Upper lobe of left lung (tissue), 6 donors: ENCODE data around the gene SCGB1A1. TPM values are rescaled to one million over a fixed set of nuclear protein-coding genes. Genes with fewer than 3 reads are reported as not detected.

ENCODE experiments used
- ATAC-seq, 2 donors: fragments of 200-7000 bp; cut with Tn5 transposase; one replicate each; pipeline ENCODE4 v1.9.1; 2022; ENCODE audit warnings: mild to moderate bottlenecking in 2 of 2, moderate library complexity in 2 of 2; ENCODE audit not compliant: low FRiP score in 2 of 2
- DNase-seq, 2 donors: peaks; one replicate each; pipeline ENCODE4 v3.0.0-alpha.2; 2019 to 2020
- H3K27ac ChIP-seq, 4 donors: fragments of 200-600 bp; sonication (generic); one replicate each; pipeline ENCODE4 v1.5.1; 2016 to 2019
- H3K27me3 ChIP-seq, 4 donors: fragments of 200-600 bp; sonication (generic); one replicate each; pipeline ENCODE4 v1.5.1; 2017 to 2019
- H3K36me3 ChIP-seq, 4 donors: fragments of 200-600 bp; sonication (generic); one replicate each; pipeline ENCODE4 v1.5.1; 2016 to 2019
- H3K4me1 ChIP-seq, 4 donors: fragments of 200-600 bp; sonication (generic); one replicate each; pipeline ENCODE4 v1.5.1; 2018 to 2019
- H3K4me3 ChIP-seq, 4 donors: fragments of 200-600 bp; sonication (generic); one replicate each; pipeline ENCODE4 v1.5.1; 2017 to 2019; ENCODE audit warnings: mild to moderate bottlenecking in 2 of 4, moderate library complexity in 1 of 4
- H3K9me3 ChIP-seq, 4 donors: fragments of 200-600 bp; sonication (generic); one replicate each; pipeline ENCODE4 v1.5.1; 2018 to 2019
- EP300 ChIP-seq, 4 donors: sonication (generic); formaldehyde crosslinking; IDR thresholded peaks; one replicate each; pipeline ENCODE4 v1.5.1; 2017; ENCODE audit warnings: antibody characterized with exemption in 4 of 4, control low read depth in 2 of 4
- POLR2A ChIP-seq, 4 donors: fragments of 450-650 bp; IDR thresholded peaks; one replicate each; pipeline ENCODE4 v1.5.1; 2016 to 2017; ENCODE audit warnings: antibody characterized with exemption in 4 of 4, mild to moderate bottlenecking in 2 of 4
- POLR2AphosphoS5 ChIP-seq, 2 donors: sonication (generic); formaldehyde crosslinking; IDR thresholded peaks; one replicate each; pipeline ENCODE4 v1.5.1; 2017; ENCODE audit warnings: antibody characterized with exemption in 2 of 2
- WGBS, 2 donors: methylation state at CpG; one replicate each; pipeline ENCODE4 v1.1.5; 2017 to 2018; 5-methylcytosine and 5-hydroxymethylcytosine counted together
- total RNA-seq, 6 donors: library from RNA; depleted of rRNA in 4 of 6; stranded (reverse); fragments of >200 nt in 4 of 6; gene quantifications; one replicate each; pipeline versions ENCODE4 v1.1.0 to v1.2.1, GENCODE V29; 2016 to 2021
- TF ChIP-seq, protein P1 (sequence below), 6 experiments: fragments of 450-650 bp in 4 of 6; fragments of 200-600 bp in 2 of 6; sonication (generic) in 2 of 6; IDR thresholded peaks; one replicate each; pipeline ENCODE4 v1.5.1; 2016 to 2019; ENCODE audit warnings: antibody characterized with exemption in 6 of 6
- donor health status: DM: no; HTN: no; CAD: no; lungs with moderate emphysema.
- donor health status: DM: no; HTN: yes; CAD: no; lungs with severe emphysema.

Gene SCGB1A1
- total RNA-seq, 6 donors from 2014 or later: 85.4 to 2,572 (median 1,269) TPM

DNA sequence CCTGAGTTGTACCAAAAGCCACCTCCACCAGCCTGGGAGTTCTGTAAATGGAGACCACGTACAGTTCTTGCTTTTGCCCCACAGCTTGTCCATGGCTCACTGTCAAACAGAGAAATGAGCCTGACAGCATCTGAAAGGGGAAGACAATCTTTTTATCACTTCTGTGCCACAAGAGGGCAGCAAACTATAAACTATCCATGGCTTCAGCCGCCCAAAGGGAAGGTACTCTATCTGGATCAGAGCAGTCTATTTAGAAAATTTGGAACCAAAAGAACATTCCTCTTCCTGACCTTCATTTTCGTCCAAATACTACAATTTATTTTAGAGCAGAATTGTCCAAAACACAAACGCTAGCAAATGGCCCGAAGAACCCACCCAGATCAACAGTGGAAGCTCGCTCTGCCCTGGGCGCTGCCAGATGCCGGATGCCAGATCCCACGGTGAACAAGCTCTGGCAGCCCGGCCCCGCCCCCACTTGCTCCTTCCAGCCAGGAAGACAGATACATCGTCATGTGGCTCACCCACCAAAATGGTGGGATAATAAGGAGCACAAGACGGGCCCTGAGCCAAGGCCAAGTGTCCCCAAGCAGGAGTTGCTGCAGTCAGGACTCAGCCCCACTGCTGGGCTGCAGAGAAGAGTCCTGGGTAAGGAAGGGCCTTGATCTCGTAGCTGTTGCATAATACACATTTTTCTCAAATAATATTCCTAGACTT lies 23.9 kb upstream of the SCGB1A1 start:
- H3K4me3 ChIP-seq: peak overlapping the region in 3 of 4 donors; percentile 17 to 37 (median 23)

DNA sequence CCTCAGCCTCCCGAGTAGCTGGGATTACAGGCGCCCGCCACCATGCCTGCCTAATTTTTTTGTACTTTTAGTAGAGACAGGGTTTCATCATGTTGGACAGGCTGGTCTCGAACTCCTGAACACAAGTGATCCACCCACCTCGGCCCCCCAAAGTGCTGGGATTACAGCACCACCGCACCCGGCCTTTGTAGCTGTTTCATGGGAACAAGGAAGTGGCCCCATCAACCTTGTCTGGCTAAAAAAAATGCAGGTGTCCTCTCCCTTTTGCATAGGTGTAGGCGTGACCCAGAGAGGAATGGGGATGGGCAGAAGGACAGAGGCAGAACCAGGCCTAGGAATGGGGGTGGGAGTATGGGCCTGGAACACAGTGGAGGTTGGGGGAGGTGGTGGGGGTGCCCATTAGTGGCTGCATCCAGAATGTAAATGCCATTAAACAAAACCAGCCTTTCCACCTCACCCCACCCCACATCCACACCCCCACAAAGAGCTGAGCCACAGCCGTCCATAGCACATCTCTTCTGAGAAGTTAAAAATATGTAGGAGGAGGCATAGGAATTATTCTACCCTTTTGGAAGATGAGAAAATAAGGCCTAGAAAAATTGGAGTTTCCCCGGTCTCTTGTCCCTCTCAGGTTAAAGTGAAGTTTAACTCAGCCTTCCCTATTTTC lies 22.8 kb upstream of the SCGB1A1 start:
- Histone ChIP-seq H3K9me3 (no peaks in the 10 kb centered on the region), H3K4me1 (peaks cover 27 to 36% (median 31%) of the 10 kb centered on the region in 4 donors), H3K4me3 (no peak overlapping the region), H3K36me3 (peaks cover 0 to 8% (median 0%) of the 10 kb centered on the region in 4 donors), H3K27ac (no peak overlapping the region), H3K27me3 (no peaks in the 10 kb centered on the region)
- ATAC-seq (no peak), DNase-seq (no peak)
- TF ChIP-seq, protein P1, sequence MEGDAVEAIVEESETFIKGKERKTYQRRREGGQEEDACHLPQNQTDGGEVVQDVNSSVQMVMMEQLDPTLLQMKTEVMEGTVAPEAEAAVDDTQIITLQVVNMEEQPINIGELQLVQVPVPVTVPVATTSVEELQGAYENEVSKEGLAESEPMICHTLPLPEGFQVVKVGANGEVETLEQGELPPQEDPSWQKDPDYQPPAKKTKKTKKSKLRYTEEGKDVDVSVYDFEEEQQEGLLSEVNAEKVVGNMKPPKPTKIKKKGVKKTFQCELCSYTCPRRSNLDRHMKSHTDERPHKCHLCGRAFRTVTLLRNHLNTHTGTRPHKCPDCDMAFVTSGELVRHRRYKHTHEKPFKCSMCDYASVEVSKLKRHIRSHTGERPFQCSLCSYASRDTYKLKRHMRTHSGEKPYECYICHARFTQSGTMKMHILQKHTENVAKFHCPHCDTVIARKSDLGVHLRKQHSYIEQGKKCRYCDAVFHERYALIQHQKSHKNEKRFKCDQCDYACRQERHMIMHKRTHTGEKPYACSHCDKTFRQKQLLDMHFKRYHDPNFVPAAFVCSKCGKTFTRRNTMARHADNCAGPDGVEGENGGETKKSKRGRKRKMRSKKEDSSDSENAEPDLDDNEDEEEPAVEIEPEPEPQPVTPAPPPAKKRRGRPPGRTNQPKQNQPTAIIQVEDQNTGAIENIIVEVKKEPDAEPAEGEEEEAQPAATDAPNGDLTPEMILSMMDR (IDR thresholded peaks at IDR 0.05): no peak
- TF ChIP-seq POLR2AphosphoS5 (IDR thresholded peaks at IDR 0.05): no peak
- no peak for TF ChIP-seq POLR2A (IDR thresholded peaks at IDR 0.05)
- TF ChIP-seq EP300 (IDR thresholded peaks at IDR 0.05): no peak
- WGBS, 2 donors: 81 to 85% methylated on average over 8 to 10 of the region's 10 CpGs

More for the DNA sequence above, 23.9 kb upstream of the SCGB1A1 start:
- 13 to 22% methylated on average over 11 to 14 of the region's 14 CpGs for WGBS, 2 donors
- DNase-seq (peak; percentile 61 to 88), ATAC-seq (peak; percentile 78 to 86)
- peak overlapping the region; percentile 41 to 67 (median 48) for H3K27ac ChIP-seq
- no peaks in the 10 kb centered on the region for H3K27me3 ChIP-seq
- peaks cover 20 to 27% (median 24%) of the 10 kb centered on the region in 4 donors for H3K4me1 ChIP-seq
- no peaks in the 10 kb centered on the region for H3K9me3 ChIP-seq
- TF ChIP-seq EP300 (IDR thresholded peaks at IDR 0.05) (no peak), POLR2A (IDR thresholded peaks at IDR 0.05) (no peak), POLR2AphosphoS5 (IDR thresholded peaks at IDR 0.05) (peak in 1 of 2 donors; percentile 13)
- TF ChIP-seq, protein P1 (IDR thresholded peaks at IDR 0.05): peak; percentile 52 to 77 (median 66)
- H3K36me3 ChIP-seq: peaks cover 0 to 12% (median 4%) of the 10 kb centered on the region in 4 donors

DNA sequence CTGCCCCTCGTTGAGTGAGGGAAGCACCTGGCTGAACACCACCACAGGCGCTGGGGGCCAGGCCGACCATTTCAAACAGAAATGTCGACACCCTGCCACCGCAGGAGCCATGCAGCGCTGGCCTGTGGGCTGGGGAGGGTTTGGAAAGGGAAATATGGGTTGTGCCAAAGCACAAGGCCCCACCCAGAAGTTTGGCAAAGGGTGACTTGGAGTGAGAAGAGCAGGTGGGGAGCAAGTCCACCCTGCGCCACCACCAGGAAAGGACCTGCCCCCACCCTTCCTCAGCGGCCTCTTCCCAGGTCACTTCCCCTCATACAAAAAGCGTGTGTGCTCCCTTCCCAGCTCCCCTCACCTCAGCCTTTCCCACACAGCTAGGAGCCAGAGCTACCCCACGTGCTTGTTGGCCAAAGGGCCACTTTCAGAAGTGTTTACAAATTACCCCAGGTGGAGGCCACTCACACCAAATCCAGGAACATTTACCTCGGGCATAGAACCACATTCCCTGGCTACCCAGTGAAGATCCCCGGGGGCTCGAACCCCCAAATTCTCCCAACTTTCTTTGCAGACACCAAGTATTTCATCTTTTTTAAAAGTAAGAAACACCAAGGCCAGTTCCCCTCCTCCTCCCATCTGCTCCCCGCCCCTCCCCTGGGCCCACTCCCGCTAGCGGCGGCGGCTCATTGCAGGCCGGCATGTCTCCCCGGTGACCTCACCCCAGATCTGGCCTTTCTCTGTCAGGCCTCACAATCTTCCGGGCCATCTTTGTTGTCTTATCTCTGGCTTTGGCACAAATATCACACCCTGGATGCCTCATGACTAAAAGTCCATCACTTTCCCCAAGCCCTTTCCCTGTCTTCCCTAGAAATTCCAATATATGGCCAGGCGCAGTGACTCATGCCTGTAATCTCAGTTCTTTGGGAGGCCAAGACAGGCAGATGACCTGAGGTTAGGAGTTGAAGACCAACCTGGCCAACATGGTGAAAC lies 20.5 kb upstream of the SCGB1A1 start:
- peak overlapping the region in 3 of 4 donors; percentile 73 to 79 (median 76) for H3K27ac ChIP-seq
- no peaks in the 10 kb centered on the region for H3K27me3 ChIP-seq
- no peaks in the 10 kb centered on the region for H3K36me3 ChIP-seq
- TF ChIP-seq EP300 (IDR thresholded peaks at IDR 0.05): no peak
- no peak for TF ChIP-seq POLR2AphosphoS5 (IDR thresholded peaks at IDR 0.05)
- TF ChIP-seq POLR2A (IDR thresholded peaks at IDR 0.05): no peak
- TF ChIP-seq, protein P1 (IDR thresholded peaks at IDR 0.05): no peak
- peaks cover 42 to 53% (median 50%) of the 10 kb centered on the region in 4 donors for H3K4me1 ChIP-seq
- H3K9me3 ChIP-seq: no peaks in the 10 kb centered on the region
- H3K4me3 ChIP-seq: no peak overlapping the region
- DNase-seq (peak in 1 of 2 donors; percentile 76), ATAC-seq (peak in 1 of 2 donors; percentile 61)
- 49 to 63% methylated on average over 21 to 22 of the region's 22 CpGs for WGBS, 2 donors

DNA sequence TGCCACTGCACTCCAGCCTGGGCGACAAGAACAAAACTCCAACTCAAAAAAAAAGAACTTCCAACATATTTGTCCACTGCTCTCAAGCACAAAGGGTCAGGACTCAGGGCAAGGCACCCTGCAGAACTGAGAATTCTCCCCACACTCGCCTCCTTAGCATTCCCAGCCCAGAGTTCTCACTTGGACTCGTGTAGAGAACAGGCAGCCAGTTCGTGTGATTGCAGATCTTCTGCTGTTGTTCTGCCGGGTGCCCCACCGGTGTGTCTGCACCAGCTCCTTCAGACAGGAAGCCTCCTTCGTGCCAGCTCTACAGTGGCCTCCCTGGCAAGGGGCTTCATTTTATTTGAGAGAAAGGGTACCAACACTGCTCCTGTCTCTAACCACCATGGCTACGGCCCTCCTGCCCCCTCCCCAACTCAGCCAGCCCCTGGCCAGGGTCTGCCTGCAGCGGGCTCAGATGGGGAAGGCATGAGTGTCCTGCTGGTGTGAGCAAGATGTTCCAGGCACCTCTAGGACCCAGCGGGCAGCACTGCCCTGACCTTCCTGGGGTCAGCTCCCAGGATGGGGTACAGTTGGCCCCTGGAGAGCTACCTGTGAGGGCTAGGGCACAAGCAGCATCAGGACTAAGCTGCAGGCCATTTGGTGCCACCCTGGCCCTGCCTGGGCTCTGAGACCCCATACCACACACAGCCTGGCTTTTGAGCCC lies 19.5 kb upstream of the SCGB1A1 start:
- Histone ChIP-seq H3K4me1 (peaks cover 42 to 53% (median 50%) of the 10 kb centered on the region in 4 donors), H3K36me3 (no peaks in the 10 kb centered on the region), H3K27me3 (no peaks in the 10 kb centered on the region), H3K27ac (peak overlapping the region; percentile 42 to 79 (median 74)), H3K9me3 (no peaks in the 10 kb centered on the region), H3K4me3 (no peak overlapping the region)
- ATAC-seq (no peak), DNase-seq (peak in 1 of 2 donors; percentile 54)
- WGBS, 2 donors: 51 to 67% methylated on average over 6 to 9 of the region's 10 CpGs
- TF ChIP-seq POLR2AphosphoS5 (IDR thresholded peaks at IDR 0.05) (peak in 1 of 2 donors; percentile 39), POLR2A (IDR thresholded peaks at IDR 0.05) (no peak)
